Measurements from ENCODE around the gene CHKA.

Gene CHKA

DNA sequence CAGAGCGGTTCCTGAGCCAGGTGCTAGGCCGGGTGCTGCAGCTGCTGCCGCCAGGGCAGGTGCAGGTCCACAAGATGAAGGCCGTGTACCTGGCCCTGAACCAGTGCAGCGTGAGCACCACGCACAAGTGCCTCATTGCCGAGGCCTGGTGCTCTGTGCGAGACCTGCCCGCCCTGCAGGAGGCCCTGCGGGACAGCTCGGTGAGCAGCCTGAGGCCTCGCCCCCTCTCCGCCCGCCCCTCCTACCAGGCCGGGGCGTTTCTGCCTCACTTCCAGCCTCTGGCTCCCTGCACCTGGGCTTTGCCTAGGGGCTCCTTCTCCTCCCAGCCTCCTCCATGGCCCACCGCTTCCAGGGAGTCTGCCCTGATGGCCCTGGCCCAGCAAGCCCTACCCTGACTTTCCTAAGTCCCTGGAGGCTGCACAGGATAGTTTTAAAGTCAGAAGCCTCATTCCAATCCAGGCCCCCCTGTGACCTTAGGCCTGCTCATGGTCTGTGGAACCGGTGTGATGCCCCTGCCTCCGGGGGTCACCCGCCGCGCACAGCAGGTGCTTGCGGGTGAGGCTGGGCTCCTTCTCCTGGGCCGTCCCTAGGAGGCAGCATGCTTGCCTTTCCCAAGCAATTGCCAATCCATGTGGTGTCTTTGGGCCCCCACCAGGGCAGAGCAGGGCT lies 76.9 kb downstream of the CHKA start:
- no peak for DNase-seq (ENCODE audit: low read depth)

DNA sequence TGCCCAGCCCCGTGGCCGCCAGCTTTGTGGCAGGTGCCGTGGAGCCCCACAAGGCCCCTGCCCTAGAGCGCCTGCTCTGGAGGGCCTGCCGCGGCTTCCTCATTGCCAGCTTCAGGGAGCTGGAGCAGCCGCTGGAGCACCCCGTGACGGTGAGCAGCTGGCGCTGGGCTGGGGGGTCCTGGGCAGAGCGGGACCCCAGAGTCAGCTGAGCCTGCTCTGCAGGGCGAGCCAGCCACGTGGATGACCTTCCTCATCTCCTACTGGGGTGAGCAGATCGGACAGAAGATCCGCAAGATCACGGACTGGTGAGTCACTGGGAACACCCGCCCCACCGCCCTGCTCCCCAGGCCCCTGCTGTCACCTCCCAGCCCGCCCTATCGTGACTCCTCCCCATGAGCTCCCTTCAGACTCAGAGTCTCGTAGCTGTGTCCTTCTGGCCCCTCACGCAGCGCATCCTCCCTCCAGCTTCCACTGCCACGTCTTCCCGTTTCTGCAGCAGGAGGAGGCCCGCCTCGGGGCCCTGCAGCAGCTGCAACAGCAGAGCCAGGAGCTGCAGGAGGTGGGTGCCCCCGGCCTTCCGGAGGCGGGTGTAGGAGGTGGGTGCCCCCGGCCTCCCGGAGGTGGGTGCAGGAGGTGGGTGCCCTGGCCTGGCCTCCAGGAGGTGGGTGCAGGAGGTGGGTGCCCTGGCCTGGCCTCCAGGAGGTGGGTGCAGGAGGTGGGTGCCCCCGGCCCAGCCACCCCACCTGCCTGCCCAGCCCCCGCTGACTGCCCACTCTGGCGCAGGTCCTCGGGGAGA lies 77.6 kb downstream of the CHKA start:
- no peak for DNase-seq (ENCODE audit: low read depth)

DNA sequence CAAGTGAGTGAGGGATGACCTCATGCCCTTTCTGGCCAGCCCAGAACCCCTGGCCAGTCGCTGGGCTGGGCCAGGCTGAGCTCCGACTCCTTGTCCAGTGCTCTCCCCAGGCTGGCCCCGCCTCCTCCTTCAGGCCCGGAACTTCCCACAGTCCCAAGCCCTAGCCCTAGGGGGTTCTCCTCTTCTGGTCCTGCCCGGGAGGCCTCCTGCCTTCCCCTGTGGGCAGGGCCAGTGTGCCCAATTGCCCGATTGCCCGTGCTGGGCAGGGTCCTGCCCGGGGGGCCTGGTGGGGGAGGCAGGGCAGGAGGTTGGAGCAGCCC lies 78.2 kb downstream of the CHKA start:
- DNase-seq (ENCODE audit: low read depth), result no peak

DNA sequence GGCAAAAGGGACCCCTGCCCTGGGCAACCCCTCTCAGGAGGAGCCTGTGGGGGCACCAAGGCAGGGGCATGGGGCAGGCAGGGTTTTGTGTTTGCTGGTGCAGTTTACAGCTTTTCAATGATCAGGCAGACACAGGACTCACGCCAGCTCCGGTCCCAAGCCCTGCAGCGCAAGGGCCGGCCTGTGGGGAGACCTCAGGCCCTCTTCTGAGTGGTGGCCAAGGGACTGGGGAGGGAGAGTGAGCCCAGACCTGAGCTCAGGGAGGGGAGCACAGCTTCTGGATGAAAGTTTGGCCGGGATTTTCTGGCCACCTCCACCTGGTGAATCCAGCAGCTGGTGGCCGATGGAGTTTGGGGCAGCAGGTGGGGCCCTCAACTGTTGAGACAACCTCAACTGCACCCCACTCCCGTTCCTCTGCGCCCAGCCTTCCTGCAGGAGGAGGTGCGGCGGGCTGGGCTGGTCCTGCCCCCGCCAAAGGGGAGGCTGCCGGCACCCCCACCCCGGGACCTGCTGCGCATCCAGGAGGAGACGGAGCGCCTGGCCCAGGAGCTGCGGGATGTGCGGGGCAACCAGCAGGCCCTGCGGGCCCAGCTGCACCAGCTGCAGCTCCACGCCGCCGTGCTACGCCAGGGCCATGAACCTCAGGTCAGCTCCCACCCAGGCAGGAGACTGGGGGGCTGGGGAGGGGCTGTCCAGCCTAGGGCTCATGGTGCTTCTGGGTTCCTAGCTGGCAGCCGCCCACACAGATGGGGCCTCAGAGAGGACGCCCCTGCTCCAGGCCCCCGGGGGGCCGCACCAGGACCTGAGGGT lies 78.8 kb downstream of the CHKA start:
- no peak for DNase-seq (ENCODE audit: low read depth)

DNA sequence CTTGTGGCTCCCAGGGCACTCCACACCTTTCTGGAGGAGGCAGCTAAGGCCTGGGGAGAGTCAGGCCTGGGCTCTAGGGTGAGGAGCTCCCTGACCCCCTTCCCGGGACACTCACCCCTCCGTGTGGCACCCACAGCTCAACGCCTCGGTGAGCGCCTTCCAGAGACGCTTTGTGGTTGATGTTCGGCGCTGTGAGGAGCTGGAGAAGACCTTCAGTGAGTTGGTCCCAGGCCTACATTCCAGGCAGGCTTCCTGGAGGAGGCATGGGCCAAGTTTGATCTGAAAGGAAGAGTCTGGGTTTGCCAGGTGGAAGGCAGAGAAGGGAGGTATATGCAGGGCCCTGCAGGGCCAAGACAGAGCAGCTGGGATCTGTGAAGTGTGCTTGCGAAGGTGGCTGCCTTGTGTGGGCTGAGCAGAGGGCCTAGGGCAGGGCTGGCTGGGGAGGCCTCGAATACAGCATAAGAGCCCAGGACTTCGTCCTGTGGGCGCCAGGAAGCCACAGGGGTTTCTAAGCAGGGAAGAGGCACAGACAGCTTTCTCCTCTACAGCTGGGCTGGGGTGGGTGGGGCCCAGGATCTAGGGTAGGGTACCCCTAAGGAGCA lies 79.5 kb downstream of the CHKA start:
- DNase-seq (ENCODE audit: low read depth), result no peak

DNA sequence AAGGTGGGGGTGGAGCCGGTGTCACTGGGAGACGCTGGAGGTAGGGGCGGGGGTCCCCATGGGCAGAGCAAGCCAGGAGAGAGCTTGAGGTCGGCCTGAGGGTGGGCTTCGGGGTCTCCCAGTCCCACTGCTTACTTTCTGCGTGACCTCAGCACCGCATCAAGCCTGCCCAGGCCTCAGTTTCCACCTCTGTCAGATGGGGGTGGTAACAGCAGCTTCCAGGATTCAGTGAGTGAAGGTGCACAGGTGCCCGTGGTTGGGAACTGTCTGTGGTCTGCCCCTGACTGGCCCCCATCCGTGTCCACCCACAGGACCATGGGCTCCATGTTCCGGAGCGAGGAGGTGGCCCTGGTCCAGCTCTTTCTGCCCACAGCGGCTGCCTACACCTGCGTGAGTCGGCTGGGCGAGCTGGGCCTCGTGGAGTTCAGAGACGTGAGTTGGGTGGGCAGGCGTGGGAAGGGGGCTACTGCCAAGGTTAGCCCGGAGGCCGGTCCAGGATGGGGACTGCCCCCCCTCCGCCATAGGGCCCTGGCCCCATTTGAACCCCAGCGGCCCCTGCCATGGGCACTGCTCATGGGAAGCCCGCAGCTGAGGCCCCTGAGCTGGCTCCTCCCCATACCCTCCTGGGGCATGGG lies 80.1 kb downstream of the CHKA start:
- DNase-seq (ENCODE audit: low read depth), result no peak

DNA sequence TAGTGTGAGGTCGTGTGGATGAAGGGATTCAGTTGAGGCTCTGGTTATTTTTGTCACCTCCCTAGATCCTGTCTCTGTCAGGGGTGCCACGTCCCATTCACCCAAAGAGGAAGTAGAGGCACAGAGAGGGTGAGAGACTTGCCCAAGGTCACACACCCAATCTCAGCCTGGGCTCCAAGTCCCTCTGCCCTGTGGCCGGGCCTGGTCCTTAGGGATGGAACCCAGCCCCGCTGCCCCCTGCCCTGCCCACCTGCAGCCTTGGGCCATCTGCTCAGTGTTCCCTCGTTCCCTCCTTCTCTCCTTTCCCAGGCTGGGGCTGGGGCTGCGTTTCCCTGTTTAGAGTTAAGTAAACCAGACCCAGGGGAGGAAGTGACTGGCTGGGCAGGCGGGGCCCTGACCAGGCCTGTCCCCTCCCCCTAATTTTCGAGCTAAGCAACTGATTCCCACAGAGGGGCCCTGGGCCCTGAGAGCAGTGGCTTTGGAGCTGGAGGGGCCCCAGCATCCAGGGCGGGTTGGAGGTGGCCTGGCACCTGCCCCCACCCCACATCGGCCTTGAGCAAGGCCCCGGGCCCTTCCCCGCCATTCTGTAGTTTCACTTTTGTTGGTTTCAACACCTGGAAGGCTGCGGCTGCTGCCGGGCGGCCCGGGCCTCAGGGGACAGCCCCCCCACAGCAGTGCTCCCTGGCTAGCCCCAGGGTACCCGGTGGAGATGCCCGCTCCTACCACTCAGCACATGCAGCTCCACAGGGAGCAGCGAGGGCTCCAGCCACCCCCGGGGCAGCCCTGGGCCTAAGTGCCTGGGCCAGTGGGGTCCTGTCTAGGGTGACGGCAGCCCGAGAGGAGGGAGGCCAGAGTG lies 80.9 kb downstream of the CHKA start:
- DNase-seq (ENCODE audit: low read depth), result no peak

DNA sequence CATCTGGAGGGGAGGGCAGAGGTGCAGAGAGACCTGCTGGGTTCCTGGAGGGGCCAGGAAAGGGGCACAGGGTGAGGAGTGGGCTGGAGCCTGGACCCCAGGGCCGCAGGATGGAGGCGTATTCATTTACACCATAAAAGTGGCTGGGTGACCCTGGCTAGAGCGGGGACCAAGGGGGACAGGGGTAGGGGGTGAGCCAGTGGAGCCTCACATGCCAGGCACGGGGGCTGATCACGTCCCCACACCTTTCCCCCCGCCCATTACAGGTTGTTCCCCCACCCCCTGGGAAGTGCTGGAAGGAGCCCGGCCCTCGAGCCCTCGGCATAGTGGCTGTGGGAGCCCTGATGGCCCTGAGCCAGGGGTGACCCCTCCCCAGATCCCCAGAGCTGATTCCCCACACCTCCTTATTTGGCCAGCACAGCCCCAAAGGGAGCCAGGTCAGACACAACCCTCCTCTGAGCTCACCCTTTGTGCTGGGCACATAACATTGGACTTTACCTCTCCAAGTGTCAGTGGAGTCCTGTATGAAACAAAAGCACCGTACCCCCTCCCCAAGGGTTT lies 81.6 kb downstream of the CHKA start:
- no peak for DNase-seq (ENCODE audit: low read depth)

DNA sequence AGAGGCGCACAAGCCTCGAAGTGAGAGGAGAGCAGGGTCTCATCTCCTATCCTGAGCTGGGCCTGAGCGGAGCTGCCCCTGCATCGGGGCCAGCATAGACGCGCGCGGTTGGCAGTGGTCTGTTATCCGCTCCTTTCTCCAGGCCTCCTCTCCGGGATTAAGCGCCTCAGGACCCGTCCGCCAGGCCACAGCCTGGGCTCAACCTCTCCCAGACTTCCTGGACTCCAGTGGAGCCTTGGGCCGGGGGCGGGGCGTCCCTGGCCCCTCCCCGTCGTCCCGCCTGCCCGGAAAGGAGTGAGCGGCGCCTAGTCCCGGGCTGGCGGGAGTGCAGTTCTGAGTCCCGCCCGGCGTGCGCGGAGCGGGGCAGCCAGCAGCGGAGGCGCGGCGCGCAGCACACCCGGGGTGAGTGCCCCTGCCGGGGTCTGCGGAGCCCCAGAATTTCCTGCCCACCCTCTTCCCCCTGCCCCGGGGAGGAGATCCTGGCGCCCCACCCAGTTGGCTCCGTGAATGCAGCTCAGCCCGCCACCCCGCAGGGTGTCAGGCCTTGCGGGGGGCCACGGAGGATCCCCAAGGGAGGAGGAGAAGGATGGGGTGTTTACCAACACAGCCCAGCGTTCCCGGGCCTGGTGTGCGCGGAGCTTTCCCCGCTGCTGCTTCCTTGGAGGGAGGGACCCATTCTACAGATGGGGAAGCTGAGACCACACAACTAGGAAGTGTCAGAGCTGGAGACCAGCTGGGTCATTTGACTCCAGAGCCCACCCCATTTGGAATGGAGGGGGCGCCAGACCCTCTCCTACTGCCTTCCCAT lies 82.3 kb downstream of the CHKA start, which contains the start of gene TCIRG1:
TCIRG1 (plus strand) TSS at position 308 of the 808 bp plus-strand sequence. CDS start 2,247 bp downstream, outside the sequence.
- peak; percentile 25 for DNase-seq (ENCODE audit: low read depth)

DNA sequence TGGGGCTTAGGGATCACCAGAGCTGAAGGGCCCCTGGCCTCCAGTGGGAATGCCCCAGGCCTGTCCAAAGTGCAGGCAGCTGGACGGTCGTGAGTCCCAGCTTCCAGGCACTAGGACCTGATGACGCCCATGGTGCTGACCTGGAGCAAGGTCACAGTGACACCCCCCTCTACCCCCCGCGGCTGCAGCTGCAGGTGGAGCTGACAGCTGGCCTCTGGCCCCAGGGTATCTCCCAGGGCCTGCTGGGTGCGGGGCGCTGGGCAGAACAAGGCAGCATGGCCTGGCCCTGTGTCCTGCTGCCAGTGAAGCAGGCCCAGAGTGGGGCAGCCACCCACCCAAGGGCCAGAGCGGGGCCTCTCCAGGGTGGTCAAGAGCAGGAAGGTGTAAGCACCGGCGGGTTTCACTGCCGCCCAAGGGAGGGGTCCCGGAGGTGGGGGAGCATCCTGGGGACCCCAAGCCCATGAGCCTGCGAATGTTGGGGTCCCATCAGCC lies 82.9 kb downstream of the CHKA start:
- DNase-seq (ENCODE audit: low read depth), result no peak

DNA sequence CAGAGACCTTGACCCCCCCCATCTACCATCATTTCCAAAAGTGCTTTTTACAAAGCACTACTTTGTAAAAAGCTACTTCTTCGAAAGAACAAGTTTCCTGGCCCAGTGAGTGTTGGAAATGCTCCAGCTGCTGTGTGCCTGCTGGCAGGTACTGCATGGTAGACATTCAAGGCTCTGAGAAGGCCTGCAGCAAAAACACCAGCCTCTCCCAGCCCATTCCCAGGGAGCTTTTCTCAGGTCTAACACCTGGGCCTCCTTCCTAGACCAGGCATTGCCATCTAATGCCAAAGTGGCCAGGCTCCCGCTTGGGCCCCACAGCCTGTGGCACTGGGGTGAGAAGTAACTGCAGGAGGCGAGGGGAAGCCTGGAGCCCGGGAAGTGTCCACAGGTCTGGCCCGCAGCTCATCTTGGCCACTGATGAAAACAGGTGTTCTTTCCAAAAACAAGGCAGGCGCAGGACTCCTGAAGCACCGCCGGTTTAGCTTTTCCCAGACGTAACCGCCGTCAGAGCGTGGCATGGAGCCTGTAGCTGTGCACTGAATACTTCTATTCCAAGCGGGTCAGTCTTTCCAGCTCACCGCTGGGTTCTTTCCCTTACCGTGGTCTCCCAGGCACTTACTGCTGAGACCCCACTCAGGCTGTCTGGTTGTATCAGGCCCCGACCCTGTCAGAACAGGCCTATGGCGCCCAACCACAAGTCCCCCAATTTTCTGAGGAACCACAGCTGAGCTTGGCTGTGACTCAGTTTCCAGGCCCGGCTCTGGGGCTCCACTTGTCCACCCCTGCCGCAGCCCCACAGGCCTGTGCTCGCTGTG lies 83.6 kb downstream of the CHKA start:
- DNase-seq (ENCODE audit: low read depth), result no peak

DNA sequence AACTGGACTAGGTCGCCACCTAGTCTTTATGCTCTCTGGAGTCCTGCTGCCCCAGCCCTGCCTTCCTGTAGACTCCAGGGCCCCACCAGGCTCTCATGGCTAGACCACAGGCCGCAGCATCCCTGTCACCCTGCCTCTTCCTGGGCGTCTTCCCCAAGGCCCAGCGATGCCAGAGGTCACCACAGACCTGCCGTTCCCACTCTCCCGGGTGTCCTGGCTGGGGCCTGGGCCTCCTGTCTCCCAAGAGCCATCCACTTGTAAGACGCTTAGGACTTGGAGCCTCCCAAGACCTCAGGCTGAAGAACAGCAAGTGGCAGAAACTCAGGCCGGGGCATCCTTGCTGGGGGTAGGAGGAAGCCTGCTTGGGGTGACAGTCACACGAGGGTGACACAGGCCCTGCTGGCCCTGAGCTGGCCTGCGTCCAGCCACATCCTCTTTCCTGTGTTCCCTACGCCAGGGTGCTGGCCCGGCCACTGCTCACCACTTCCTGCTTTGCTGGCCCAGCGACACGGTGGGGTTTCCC lies 84.4 kb downstream of the CHKA start:
- no peak for DNase-seq (ENCODE audit: low read depth)

DNA sequence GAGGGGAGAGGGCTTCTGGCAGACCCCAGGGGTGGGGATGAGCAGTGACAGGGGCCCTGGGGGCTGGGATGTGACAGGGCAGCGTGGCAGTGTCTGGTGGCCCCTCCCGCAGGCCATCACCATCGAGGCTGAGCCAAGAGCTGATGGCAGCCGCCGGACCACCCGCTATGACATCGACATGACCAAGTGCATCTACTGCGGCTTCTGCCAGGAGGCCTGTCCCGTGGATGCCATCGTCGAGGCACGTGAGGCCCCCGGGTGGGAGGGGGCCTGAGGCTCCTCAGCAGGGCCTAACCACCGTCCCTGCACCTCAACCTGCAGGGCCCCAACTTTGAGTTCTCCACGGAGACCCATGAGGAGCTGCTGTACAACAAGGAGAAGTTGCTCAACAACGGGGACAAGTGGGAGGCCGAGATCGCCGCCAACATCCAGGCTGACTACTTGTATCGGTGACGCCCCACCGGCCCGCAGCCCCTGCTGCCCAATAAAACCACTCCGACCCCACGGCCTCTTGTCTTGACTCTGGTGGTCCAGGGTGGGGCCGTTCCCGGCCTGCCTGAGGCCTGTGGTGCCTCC lies 85.0 kb downstream of the CHKA start:
- no peak for DNase-seq (ENCODE audit: low read depth)

DNA sequence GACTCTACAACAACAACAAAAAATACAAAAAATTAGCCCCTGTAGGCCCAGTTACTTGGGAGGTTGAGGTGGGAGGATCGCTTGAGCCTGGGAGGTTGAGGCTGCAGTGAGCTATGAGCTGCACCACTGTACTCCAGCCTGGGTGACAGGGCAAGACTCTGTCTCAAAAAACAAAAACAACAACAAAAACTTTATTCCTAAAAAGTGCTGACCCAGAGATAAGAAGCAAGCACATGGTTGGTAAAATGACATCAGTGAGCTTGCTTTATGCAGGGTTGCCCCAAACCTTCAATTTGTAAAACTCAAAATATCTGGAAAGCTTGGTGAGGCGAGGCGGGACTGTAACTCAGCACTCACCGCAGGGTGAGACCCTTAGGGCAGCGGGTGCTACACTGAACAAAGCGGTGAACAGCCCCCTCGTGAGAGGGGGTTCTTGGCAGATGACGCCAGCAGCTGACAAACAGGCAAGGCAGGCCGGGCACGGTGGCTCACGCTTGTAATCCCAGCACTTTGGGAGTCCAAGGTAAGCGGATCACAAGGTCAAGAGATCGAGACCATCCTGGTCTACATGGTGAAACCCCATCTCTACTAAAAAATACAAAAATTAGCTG lies 85.8 kb downstream of the CHKA start:
- no peak for DNase-seq (ENCODE audit: low read depth)

DNA sequence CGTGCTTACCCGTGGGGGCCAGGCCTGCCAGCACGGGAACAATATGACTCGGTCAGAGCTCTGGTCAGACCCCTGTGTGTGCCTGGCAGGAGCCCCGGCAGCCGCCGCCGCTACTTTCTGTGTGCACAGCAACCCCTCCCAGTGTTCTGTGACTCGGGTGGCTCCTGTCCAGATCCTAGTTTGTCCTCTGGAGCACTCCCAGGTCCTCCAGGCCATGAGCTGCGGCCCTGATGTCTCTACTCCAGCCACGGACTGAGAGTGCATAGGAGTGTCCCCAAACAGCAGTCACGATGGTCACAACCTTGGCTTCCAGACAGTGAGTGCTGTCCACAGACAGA lies 87.5 kb downstream of the CHKA start:
- no peak for DNase-seq (ENCODE audit: low read depth)

DNA sequence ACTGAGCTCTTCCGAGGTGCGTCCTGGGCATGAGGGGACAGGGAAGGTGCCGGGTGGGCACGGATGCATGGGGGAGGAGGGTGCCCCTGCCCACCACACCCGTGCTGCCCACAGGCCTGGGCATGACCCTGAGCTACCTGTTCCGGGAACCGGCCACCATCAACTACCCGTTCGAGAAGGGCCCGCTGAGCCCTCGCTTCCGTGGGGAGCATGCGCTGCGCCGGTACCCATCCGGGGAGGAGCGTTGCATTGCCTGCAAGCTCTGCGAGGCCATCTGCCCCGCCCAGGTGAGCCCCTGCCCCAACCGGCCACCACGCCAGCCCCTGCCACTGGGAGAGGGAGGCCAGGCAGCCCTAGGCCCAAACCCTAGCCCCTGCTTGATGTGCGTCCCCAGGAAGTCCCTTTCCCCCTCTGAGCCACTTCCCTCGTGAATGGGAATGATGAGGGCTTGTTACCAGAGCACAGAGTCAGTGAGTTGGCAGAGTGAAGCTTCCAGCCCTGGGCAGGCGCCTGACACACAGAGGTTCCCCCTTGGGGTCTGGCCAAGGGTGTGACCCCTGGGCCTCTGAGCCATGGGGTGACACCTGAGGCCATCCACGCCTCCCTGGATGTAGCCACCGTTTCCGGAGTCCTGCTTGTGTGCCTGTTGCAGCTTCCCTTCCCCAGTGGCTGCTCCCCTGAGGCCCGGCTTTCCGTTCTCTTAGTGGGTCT lies 88.0 kb downstream of the CHKA start:
- DNase-seq (ENCODE audit: low read depth), result no peak

DNA sequence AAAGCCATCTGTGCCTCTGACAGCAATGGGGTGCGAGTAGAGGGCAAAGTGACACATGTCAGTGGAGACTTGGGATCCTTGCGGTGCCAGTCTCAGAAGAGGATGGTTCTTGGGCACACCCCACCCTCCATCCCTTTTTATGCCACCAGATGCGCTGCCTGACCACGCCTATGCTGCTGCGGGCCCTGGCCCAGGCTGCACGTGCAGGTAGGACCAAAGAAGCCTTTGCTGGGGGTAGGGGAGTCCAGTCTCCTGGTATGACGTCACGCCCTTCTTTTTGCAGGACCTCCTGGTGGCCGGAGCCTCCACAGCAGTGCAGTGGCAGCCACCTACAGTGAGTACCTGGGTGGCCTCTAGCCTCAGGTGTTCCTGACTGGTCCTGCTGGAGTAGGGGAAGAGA lies 89.2 kb downstream of the CHKA start:
- no peak for DNase-seq (ENCODE audit: low read depth)
